K562 (cell line): ENCODE results near the gene ZNF467. TPM values are rescaled to one million over a fixed set of nuclear protein-coding genes. Genes with fewer than 3 reads are reported as not detected.

Experiments used
- ETV1 ChIP-seq: fragments of 450-650 bp; conservative IDR thresholded peaks from 2 replicates; pipeline ENCODE4 v1.6.1; 2016; ENCODE audit warnings: missing genetic modification characterization, control low read depth, low read depth, missing compliant biosample characterization
- HMGN3 ChIP-seq: IDR thresholded peaks from 2 replicates; pipeline ENCODE4 v1.6.1; 2011; ENCODE audit warnings: borderline replicate concordance, low read depth, mild to moderate bottlenecking, mixed read lengths, low read length; ENCODE audit not compliant: insufficient read length; ENCODE audit errors: extremely low read depth
- JUN ChIP-seq, 2 experiments: sonication (generic) in 1 of 2; formaldehyde crosslinking in 1 of 2; IDR thresholded peaks; 2 replicates each; pipeline versions ENCODE4 v1.6.1 to v1.8.0; 2012 to 2022; ENCODE audit warnings: borderline replicate concordance in 2 of 2, mild to moderate bottlenecking in 2 of 2, improper control_type of control experiment in 1 of 2, low read depth in 1 of 2, low read length in 1 of 2, missing genetic modification reagents in 1 of 2
- MAZ ChIP-seq, 2 experiments: fragments of 450-650 bp in 1 of 2; sonication (generic) in 1 of 2; formaldehyde crosslinking; IDR thresholded peaks in 1 of 2; conservative IDR thresholded peaks in 1 of 2; 2 replicates each; pipeline versions ENCODE4 v1.4.0 to v1.5.0; 2020; ENCODE audit warnings: mild to moderate bottlenecking in 1 of 2, missing genetic modification reagents in 1 of 2
- MEF2A ChIP-seq: IDR thresholded peaks from 2 replicates; pipeline ENCODE4 v1.6.1; 2011; ENCODE audit warnings: low read depth, mild to moderate bottlenecking, low read length, moderate library complexity; ENCODE audit not compliant: control insufficient read depth
- REST ChIP-seq, 2 experiments: fragments of 450-650 bp; formaldehyde crosslinking in 1 of 2; IDR thresholded peaks; 2 replicates each; pipeline versions ENCODE4 v1.4.0 to v1.6.1; 2014 to 2020; ENCODE audit warnings: mild to moderate bottlenecking in 2 of 2, borderline replicate concordance in 1 of 2, low read depth in 1 of 2
- SETDB1 ChIP-seq: IDR thresholded peaks from one replicate; pipeline ENCODE4 v1.6.1; 2012; ENCODE audit warnings: low read length, control low read depth, inconsistent platforms
- SIRT6 ChIP-seq: IDR thresholded peaks from one replicate; pipeline ENCODE4 v1.6.1; 2012; ENCODE audit warnings: low read depth, mild to moderate bottlenecking, control low read depth, inconsistent platforms, low read length, moderate library complexity
- STAG1 ChIP-seq: sonication (generic); formaldehyde crosslinking; IDR thresholded peaks from 2 replicates; pipeline ENCODE4 v1.5.0; 2020; ENCODE audit warnings: missing genetic modification reagents, borderline replicate concordance
- ZBTB7A ChIP-seq: IDR thresholded peaks from 2 replicates; pipeline ENCODE4 v1.6.1; 2011; ENCODE audit warnings: low read depth, mild to moderate bottlenecking, low read length, moderate library complexity, borderline replicate concordance; ENCODE audit not compliant: control insufficient read depth
- ZBTB9 ChIP-seq: fragments of 450-650 bp; formaldehyde crosslinking; IDR thresholded peaks from 2 replicates; pipeline ENCODE4 v1.4.0; 2020; ENCODE audit warnings: mild to moderate bottlenecking, moderate library complexity
- polyA plus RNA-seq, 8 experiments: library from polyadenylated mRNA; depleted of rRNA in 4 of 8; stranded (reverse) in 5 of 8; unstranded in 3 of 8; fragments of >200 nt; fragmentation: Nextera tagmentation in 2 of 8; fragmentation: Illumina TruSeq in 1 of 8; extraction: Ambion mirVana in 2 of 8; extraction: Trizol in 1 of 8; gene quantifications; 2 replicates each; pipeline versions ENCODE4 v1.2.1 to v1.2.3, GENCODE V29; 2011 to 2014; ENCODE audit warnings: inconsistent platforms in 1 of 8, missing spikeins in 1 of 8
- total RNA-seq, 7 experiments: library from RNA; depleted of rRNA in 6 of 7; stranded (reverse); fragments of >200 nt in 6 of 7; fragmentation: Illumina TruSeq in 2 of 7; extraction: Trizol in 2 of 7; gene quantifications; 2 replicates each; pipeline versions ENCODE4 v1.2.1 to v1.2.3, GENCODE V29; 2011 to 2021; ENCODE audit warnings: low replicate concordance in 1 of 7
- TF ChIP-seq, protein P1 (sequence below), 2 experiments: IDR thresholded peaks; 2 replicates each; pipeline ENCODE4 v1.6.1; 2011; ENCODE audit warnings: borderline replicate concordance in 1 of 2, control low read depth in 1 of 2, low read depth in 1 of 2, low read length in 1 of 2, mild to moderate bottlenecking in 1 of 2, mixed read lengths in 1 of 2, moderate library complexity in 1 of 2; ENCODE audit not compliant: insufficient read depth in 1 of 2, insufficient read length in 1 of 2, poor library complexity in 1 of 2, severe bottlenecking in 1 of 2; ENCODE audit errors: extremely low read depth in 1 of 2

Gene ZNF467
- total and polyA plus RNA-seq, 9 of the 15 experiments (the other 6 are each of a cell fraction or from before 2014, with no cell fraction given): 0.32 to 14.2 (median 1.7) TPM

GRCh38 chr7:149787428-149788299, 14.3 kb upstream of the ZNF467 start (continued):
- TF ChIP-seq ZBTB7A (peak; percentile 45; the same call in 1 of the 2 replicates), MAZ (CRISPR knock-in tag; conservative IDR thresholded peaks at IDR 0.05 in 1 of 2, IDR thresholded peaks at IDR 0.05 in 1 of 2) (peak; percentile 77 to 93), REST (IDR thresholded peaks at IDR 0.05; ENCODE audit: borderline replicate concordance) (peak; percentile 92), REST (CRISPR knock-in tag; IDR thresholded peaks at IDR 0.05; ENCODE audit: low read depth) (no peak), ETV1 (tag) (0 out of 2 replicates have a peak, but pooled peaks have one; percentile 15), MEF2A (no peak), ZBTB9 (peak; percentile 82; the same call in 1 of the 2 replicates), SIRT6 (no peak), STAG1 (peak; percentile 41), JUN (IDR thresholded peaks at IDR 0.05; ENCODE audit: borderline replicate concordance, low read depth, low read length) (peak; percentile 44; the same call in 1 of the 2 replicates), JUN (CRISPR knock-in tag; IDR thresholded peaks at IDR 0.05; ENCODE audit: borderline replicate concordance) (no peak), SETDB1 (no peak), HMGN3 (peak; percentile 76)
- TF ChIP-seq, protein P1, sequence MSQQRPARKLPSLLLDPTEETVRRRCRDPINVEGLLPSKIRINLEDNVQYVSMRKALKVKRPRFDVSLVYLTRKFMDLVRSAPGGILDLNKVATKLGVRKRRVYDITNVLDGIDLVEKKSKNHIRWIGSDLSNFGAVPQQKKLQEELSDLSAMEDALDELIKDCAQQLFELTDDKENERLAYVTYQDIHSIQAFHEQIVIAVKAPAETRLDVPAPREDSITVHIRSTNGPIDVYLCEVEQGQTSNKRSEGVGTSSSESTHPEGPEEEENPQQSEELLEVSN (IDR thresholded peaks at IDR 0.05; ENCODE audit: borderline replicate concordance in 1 of 2, extremely low read depth in 1 of 2, insufficient read depth in 1 of 2, insufficient read length in 1 of 2, low read depth in 1 of 2, low read length in 1 of 2, poor library complexity in 1 of 2, severe bottlenecking in 1 of 2): peak; percentile 83
